RKO (cell line): ENCODE data around the gene COPRS.

Source experiments
- DNase-seq: peaks from one replicate; pipeline ENCODE4 v3.0.0-alpha.2; 2016; ENCODE audit warnings: low spot score

Gene COPRS

DNA sequence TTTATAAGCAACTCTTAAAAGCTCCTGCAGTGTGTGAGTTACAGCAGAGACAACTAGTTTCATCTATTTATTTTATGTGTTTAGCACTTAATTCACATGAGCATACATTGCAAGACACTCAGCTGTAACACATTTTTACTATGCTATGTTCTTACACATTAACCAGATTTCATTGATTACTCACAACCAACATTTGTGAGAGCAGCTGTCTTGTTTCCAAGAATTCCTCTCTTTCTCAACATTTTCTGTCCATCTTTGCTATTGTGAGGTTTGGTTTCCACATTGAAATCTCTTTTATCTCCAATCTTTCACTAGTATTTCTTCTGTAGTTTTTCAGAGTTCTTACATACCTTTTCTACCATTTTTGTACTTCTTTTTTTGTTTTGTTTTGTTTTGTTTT is 51.2 kb downstream of the COPRS start:
- DNase-seq = no peak

DNA sequence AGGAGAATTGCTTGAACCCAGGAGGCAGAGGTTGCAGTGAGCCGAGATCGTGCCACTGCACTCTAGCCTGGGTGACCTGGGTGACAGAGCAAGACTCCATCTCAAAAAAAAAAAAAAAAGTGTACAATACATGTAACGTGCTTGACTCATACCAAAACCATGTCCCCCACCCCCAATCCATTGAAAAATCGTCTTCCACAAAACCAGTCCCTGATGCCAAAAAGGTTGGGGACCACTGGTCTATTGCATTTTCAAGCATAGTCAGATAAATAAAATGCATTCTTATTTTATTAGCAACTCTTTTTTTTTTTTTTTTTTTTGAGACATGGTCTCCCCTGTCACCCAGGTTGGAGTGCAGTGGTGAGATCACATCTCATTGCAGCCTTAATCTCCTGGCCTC is 52.1 kb downstream of the COPRS start:
- no peak for DNase-seq

DNA sequence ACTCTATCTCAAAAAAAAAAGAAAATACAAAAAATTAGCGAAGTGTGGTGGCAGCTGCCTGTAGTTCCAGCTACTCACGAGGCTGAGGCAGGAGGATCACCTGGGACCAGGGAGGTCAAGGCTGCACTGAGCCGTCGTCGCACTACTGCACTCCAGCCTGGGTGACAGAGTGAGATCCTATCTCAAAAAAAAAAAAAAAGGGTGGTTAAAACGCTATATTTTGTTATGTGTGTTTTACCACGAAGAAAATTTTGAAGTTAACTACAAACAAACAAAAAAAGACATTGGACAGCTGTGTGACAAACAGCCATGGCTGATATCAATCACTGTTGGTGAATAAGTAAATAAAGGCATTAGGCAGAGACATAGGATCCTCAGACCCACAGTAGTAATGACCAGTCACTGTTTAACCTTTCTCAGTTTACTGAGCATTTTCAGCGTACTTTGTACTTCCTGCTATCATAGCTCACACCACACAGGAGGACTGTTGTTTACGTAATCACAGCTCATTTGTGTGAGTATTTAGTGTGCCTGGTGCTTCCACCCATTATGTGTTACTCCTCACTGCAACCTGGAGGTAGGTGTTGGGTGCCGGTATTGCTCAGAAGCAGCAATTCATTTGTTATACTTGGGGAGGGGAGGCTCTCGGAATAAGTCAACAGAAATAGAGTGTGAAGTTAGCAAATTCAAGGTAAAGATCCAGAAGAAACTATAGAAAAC is 55.4 kb downstream of the COPRS start:
- DNase-seq = no peak

DNA sequence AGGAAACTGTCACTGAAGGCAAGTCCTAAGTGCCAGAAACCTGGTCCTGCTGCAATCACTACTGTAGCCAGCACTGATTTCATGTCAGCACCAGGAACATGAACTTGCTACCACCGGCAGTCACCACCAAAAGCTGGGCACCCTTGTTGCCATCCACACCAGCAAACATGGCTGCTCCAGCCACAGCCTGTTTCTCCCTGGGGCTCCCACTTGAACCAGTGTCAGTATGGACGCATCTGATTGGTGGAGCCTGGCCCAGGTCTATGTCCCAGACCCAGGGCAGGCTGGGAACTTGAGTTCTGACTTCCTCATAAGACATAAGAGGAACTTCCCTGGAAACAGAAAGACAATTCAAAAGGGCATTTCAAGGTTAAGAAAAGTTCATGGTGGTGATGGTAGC is 56.5 kb downstream of the COPRS start:
- DNase-seq = no peak
